ENCODE measurements around the gene TTLL11.

DNA sequence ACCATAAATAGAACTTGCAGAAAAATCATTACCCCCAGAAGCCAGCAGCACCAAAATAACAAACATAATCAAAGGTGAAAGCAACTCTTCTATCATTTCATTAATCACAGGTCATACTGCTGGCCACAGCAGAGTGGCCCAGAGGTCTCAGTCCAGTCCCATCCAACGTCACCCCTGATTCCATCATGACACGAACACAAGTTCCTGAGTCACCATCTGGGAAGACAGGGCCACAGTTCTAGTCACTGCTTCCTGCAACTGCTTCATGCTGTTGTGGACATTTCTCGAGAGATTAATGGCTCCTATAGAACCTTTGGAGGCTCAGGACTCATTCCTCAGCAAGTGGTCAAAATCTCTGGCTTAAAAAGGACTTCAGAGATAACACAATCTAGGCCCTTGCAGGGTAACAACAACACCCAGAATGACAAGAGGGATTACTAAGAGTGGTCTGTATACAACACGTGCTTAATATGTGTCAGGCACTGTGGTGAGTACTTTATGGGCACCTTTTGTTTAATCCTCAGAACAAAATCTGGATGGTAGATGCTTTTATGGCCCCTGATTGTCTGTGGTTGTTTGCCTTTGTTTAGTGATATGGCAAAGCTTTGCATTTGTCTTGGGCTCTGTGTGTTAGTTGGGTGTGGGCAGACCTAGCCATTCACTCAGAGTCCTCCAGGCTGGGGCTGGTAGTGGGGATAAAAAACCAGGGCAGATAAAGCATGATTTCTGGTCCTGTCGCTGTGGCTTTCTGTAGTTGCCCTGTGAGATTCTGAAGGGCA lies 257.3 kb downstream of the TTLL11 start:
- TF ChIP-seq, protein P1, sequence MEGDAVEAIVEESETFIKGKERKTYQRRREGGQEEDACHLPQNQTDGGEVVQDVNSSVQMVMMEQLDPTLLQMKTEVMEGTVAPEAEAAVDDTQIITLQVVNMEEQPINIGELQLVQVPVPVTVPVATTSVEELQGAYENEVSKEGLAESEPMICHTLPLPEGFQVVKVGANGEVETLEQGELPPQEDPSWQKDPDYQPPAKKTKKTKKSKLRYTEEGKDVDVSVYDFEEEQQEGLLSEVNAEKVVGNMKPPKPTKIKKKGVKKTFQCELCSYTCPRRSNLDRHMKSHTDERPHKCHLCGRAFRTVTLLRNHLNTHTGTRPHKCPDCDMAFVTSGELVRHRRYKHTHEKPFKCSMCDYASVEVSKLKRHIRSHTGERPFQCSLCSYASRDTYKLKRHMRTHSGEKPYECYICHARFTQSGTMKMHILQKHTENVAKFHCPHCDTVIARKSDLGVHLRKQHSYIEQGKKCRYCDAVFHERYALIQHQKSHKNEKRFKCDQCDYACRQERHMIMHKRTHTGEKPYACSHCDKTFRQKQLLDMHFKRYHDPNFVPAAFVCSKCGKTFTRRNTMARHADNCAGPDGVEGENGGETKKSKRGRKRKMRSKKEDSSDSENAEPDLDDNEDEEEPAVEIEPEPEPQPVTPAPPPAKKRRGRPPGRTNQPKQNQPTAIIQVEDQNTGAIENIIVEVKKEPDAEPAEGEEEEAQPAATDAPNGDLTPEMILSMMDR (IDR thresholded peaks at IDR 0.05), result no peak
- no peak for TF ChIP-seq POLR2A (IDR thresholded peaks at IDR 0.05)

Data from right lobe of liver (tissue), 4 donors.